ENCODE results near the gene FREM3. TPM values are rescaled to one million over a fixed set of nuclear protein-coding genes. Genes with fewer than 3 reads are reported as not detected.
A peak's percentile ranks its signal among the peaks of the same experiment; 100 is the strongest.

The FREM3 gene
- total RNA-seq, 1 experiment from 2014 or later: not detected

DNA sequence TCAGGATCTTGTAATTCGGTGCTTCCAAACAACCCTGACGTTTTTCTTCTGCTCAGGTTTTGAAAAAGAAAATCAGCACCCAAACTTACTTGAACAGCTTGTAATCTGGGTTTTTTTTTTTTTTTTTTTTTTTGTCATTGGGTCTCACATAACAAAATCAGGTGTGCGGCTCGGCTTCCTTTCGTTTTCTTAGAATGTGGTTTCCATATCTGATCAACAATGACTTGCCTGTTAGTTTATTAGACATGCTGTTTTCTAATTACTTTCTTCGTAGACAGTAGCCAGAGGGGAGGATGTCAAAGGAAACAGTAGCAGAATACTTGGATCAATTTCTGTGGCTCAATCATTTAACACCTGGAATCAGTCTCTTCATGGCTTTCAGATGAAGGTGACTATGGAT is 890 bp upstream of the FREM3 start:
- H3K4me1 Mint-ChIP-seq (ENCODE audit: insufficient read depth, unreplicated experiment): peaks cover 7% of the 10 kb centered on the region
- intact Hi-C loops (cut with micrococcal nuclease): no loop called here
- CTCF ChIA-PET: no interaction called here
- peaks cover 85% of the 10 kb centered on the region for H3K27me3 Mint-ChIP-seq (ENCODE audit: insufficient read depth, unreplicated experiment)
- H3K27ac Mint-ChIP-seq (ENCODE audit: low read depth, unreplicated experiment): no peak overlapping the region
- BruUV-seq (replicated peaks): no TSS peak
- no peaks in the 10 kb centered on the region for H3K36me3 Mint-ChIP-seq (ENCODE audit: insufficient read depth, unreplicated experiment)
- no peaks in the 10 kb centered on the region for H3K9me3 Mint-ChIP-seq (ENCODE audit: unreplicated experiment)
- peak overlapping the region; percentile 68 for H3K4me3 Mint-ChIP-seq (ENCODE audit: unreplicated experiment)
- TF ChIP-seq, protein P1, sequence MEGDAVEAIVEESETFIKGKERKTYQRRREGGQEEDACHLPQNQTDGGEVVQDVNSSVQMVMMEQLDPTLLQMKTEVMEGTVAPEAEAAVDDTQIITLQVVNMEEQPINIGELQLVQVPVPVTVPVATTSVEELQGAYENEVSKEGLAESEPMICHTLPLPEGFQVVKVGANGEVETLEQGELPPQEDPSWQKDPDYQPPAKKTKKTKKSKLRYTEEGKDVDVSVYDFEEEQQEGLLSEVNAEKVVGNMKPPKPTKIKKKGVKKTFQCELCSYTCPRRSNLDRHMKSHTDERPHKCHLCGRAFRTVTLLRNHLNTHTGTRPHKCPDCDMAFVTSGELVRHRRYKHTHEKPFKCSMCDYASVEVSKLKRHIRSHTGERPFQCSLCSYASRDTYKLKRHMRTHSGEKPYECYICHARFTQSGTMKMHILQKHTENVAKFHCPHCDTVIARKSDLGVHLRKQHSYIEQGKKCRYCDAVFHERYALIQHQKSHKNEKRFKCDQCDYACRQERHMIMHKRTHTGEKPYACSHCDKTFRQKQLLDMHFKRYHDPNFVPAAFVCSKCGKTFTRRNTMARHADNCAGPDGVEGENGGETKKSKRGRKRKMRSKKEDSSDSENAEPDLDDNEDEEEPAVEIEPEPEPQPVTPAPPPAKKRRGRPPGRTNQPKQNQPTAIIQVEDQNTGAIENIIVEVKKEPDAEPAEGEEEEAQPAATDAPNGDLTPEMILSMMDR (IDR thresholded peaks at IDR 0.05; ENCODE audit: unreplicated experiment): no peak
- POLR2A ChIA-PET: no interaction called here
- DNase-seq (ENCODE audit: unreplicated experiment): no peak

DNA sequence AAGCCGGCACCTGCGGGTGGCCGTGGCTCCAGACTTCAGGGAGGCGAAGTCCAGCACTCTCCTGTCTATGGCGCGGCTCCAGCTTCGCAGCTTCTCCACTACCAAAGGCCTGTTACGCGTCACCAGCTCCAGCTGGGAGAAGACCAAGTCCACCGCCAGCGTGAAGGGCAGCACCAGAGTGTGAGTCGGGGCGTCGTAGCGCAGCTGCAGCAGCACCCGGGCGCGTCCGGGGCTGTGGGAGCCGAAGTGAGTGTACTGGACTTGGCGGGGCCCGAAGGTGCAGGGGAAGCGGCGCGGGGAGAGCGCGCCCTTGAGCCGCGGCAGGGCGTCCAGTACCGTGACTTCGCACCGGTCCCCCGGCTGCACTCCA is 444 bp downstream of the FREM3 start:
- TF ChIP-seq, protein P1 (IDR thresholded peaks at IDR 0.05; ENCODE audit: unreplicated experiment): no peak
- Mint-ChIP-seq H3K27me3 (ENCODE audit: insufficient read depth, unreplicated experiment) (peaks cover 89% of the 10 kb centered on the region), H3K4me3 (ENCODE audit: unreplicated experiment) (peak overlapping the region; percentile 68), H3K9me3 (ENCODE audit: unreplicated experiment) (no peaks in the 10 kb centered on the region), H3K36me3 (ENCODE audit: insufficient read depth, unreplicated experiment) (no peaks in the 10 kb centered on the region), H3K27ac (ENCODE audit: low read depth, unreplicated experiment) (no peak overlapping the region), H3K4me1 (ENCODE audit: insufficient read depth, unreplicated experiment) (peaks cover 7% of the 10 kb centered on the region)
- DNase-seq (ENCODE audit: unreplicated experiment): no peak
- ChIA-PET POLR2A (interaction anchor here (1.2 kb wide), 1 partner anchor 32 kb away, joined by 4 read pairs; no protein-coding TSS in a partner anchor), CTCF (interaction anchor here (0.7 kb wide), 1 partner anchor 29 kb away, joined by 3 read pairs; no protein-coding TSS in a partner anchor)
- no TSS peak for BruUV-seq (replicated peaks)
- intact Hi-C loops (cut with micrococcal nuclease): no loop called here

DNA sequence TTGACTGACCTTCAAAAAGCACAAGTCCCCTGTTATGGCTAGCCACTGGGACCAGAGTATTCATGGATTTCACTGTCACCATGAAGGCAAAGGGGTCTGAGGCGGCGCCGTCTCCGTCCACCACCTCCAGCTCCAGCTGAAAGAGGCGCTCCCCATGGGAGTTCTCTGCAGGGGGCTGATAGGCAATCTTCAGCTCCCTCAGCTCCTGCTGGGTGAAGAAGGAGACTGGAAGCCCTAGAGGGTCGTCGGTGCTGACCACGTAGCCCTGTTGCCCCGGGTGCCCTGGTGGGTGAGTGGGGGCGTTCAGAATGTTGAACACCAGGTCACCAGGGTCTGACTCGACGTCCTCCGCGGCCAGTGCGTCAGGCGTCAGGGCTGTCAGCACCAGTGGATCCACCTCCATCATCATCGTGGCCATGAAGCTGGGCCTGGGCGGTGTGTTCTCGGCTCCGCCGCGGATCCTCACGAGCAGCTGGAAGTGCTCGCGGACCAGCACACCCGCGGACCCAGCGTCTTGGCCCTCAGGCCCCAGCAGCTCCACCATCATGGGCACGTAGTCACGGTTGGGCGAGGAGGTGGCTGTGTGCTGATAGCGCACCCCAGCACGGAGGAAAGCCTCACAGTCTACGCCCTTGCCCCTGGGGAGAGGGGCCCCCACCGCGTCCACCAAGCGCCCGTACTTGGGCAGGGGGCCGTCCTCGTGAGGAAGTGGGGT is 987 bp downstream of the FREM3 start:
- intact Hi-C loops (cut with micrococcal nuclease): no loop called here
- H3K36me3 Mint-ChIP-seq (ENCODE audit: insufficient read depth, unreplicated experiment): no peaks in the 10 kb centered on the region
- TF ChIP-seq, protein P1 (IDR thresholded peaks at IDR 0.05; ENCODE audit: unreplicated experiment): no peak
- CTCF ChIA-PET: interaction anchor here (0.7 kb wide), 1 partner anchor 28 kb away, joined by 3 read pairs; no protein-coding TSS in a partner anchor
- peaks cover 84% of the 10 kb centered on the region for H3K27me3 Mint-ChIP-seq (ENCODE audit: insufficient read depth, unreplicated experiment)
- H3K4me3 Mint-ChIP-seq (ENCODE audit: unreplicated experiment): peak overlapping the region; percentile 68
- H3K9me3 Mint-ChIP-seq (ENCODE audit: unreplicated experiment): no peaks in the 10 kb centered on the region
- DNase-seq (ENCODE audit: unreplicated experiment): no peak
- POLR2A ChIA-PET: no interaction called here
- H3K4me1 Mint-ChIP-seq (ENCODE audit: insufficient read depth, unreplicated experiment): peaks cover 7% of the 10 kb centered on the region
- no peak overlapping the region for H3K27ac Mint-ChIP-seq (ENCODE audit: low read depth, unreplicated experiment)
- BruUV-seq (replicated peaks): no TSS peak

- CTCF ChIA-PET: no interaction called here
Measured at GRCh38 chr4:143693856-143694255, 6.6 kb downstream of the FREM3 start.

More at GRCh38 chr4:143693856-143694255, 6.6 kb downstream of the FREM3 start:
- Mint-ChIP-seq H3K9me3 (ENCODE audit: unreplicated experiment) (no peaks in the 10 kb centered on the region), H3K27ac (ENCODE audit: low read depth, unreplicated experiment) (no peak overlapping the region), H3K27me3 (ENCODE audit: insufficient read depth, unreplicated experiment) (peaks cover 60% of the 10 kb centered on the region), H3K36me3 (ENCODE audit: insufficient read depth, unreplicated experiment) (no peaks in the 10 kb centered on the region), H3K4me1 (ENCODE audit: insufficient read depth, unreplicated experiment) (no peaks in the 10 kb centered on the region), H3K4me3 (ENCODE audit: unreplicated experiment) (no peak overlapping the region)
- POLR2A ChIA-PET: no interaction called here
- DNase-seq (ENCODE audit: unreplicated experiment): no peak
- intact Hi-C loops (cut with micrococcal nuclease): no loop called here
- BruUV-seq (replicated peaks): no TSS peak
- TF ChIP-seq, protein P1 (IDR thresholded peaks at IDR 0.05; ENCODE audit: unreplicated experiment): no peak
